ENCODE data around the gene NUDT3. TPM values are rescaled to one million over a fixed set of nuclear protein-coding genes. Genes with fewer than 3 reads are reported as not detected.

The NUDT3 gene
- total and polyA plus RNA-seq, 9 of the 15 experiments (the other 6 are each of a cell fraction or from before 2014, with no cell fraction given) = 5.4 to 81.2 (median 56.4) TPM

GRCh38 chr6:34248727-34249468 lies 143.6 kb downstream of the NUDT3 start, which contains the start of gene SMIM29 (continued):
- TF ChIP-seq CTCF (IDR thresholded peaks at IDR 0.05 in 2 of 3, conservative IDR thresholded peaks at IDR 0.05 in 1 of 3; ENCODE audit: insufficient read depth in 2 of 3, low read depth in 1 of 3, low read length in 3 of 3) (peak; percentile 85 to 96 (median 95)), CBFA2T3 (IDR thresholded peaks at IDR 0.05) (peak; percentile 10; the same call in 1 of the 2 replicates), PPARD (CRISPR knock-in tag; IDR thresholded peaks at IDR 0.05) (no peak), MXI1 (IDR thresholded peaks at IDR 0.05; ENCODE audit: low read depth, low read length) (peak; percentile 47; the same call in 1 of the 2 replicates), ETV1 (tag; conservative IDR thresholded peaks at IDR 0.05; ENCODE audit: low read depth) (peak; percentile 29; the same call in 1 of the 2 replicates), STAT5A (IDR thresholded peaks at IDR 0.05; ENCODE audit: borderline replicate concordance, low read length) (no peak), SOX6 (IDR thresholded peaks at IDR 0.05) (peak; percentile 19; the same call in 1 of the 2 replicates), ZFP36 (IDR thresholded peaks at IDR 0.05; ENCODE audit: low read depth, low read length, partially characterized antibody) (no peak), MAFG (tag; conservative IDR thresholded peaks at IDR 0.05) (no peak), MECOM (CRISPR knock-in tag; IDR thresholded peaks at IDR 0.05) (no peak), RBM39 (optimal IDR thresholded peaks at IDR 0.05; ENCODE audit: low read depth, low read length) (no peak), ATF4 (CRISPR knock-in tag; IDR thresholded peaks at IDR 0.05) (no peak), ZNF431 (CRISPR knock-in tag; IDR thresholded peaks at IDR 0.05) (no peak), SP2 (IDR thresholded peaks at IDR 0.05; ENCODE audit: extremely low read depth, low read depth, low read length, poor library complexity, severe bottlenecking) (peak; percentile 30), JUN (IDR thresholded peaks at IDR 0.05; ENCODE audit: borderline replicate concordance, low read depth, low read length) (peak; percentile 59; the same call in 1 of the 2 replicates), JUN (CRISPR knock-in tag; IDR thresholded peaks at IDR 0.05; ENCODE audit: borderline replicate concordance) (no peak; the same call in 1 of the 2 replicates), UBTF (IDR thresholded peaks at IDR 0.05; ENCODE audit: borderline replicate concordance in 1 of 2, low read depth in 2 of 2, low read length in 2 of 2) (peak in 1 of 2 experiments; percentile 77; a peak in 1 of 4 replicates), HMGN3 (IDR thresholded peaks at IDR 0.05; ENCODE audit: borderline replicate concordance, extremely low read depth, insufficient read length, low read depth, low read length) (peak; percentile 91), MYC (IDR thresholded peaks at IDR 0.05; ENCODE audit: low read depth, low read length) (peak; percentile 85), MYC (CRISPR knock-in tag; IDR thresholded peaks at IDR 0.05; ENCODE audit: borderline replicate concordance, low read depth) (peak; percentile 61; the same call in 1 of the 2 replicates), ELF4 (CRISPR knock-in tag; IDR thresholded peaks at IDR 0.05) (peak; percentile 49; the same call in 1 of the 2 replicates), USF1 (CRISPR knock-in tag; IDR thresholded peaks at IDR 0.05) (peak; percentile 83)
